ENCODE results near the gene YAP1.

Gene YAP1

DNA sequence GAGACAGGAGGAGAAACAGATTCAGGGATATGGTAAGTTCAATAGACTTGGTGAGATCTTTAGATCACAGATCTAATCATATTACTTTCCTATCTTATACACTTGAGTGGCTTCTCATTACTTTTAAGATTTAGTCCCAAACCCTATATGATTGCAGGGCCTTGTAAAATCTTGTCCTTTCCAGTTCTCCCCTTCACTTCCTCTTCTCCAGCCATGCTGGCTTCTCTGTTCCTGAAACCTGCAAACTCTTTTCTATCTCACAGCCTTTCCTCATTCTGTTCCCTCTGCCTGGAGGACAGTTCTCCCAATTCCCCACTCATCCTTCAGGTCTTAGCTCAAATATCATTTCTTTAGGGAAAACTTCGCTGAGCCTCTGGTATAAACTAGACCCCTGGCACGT is 141.2 kb downstream of the YAP1 start:
- H3K4me3 ChIP-seq (ENCODE audit: low read depth, low read length), result no peak overlapping the region
- no peak for DNase-seq (ENCODE audit: low read depth, low spot score)
- CTCF ChIA-PET, result no interaction called here
- TF ChIP-seq, protein P1, sequence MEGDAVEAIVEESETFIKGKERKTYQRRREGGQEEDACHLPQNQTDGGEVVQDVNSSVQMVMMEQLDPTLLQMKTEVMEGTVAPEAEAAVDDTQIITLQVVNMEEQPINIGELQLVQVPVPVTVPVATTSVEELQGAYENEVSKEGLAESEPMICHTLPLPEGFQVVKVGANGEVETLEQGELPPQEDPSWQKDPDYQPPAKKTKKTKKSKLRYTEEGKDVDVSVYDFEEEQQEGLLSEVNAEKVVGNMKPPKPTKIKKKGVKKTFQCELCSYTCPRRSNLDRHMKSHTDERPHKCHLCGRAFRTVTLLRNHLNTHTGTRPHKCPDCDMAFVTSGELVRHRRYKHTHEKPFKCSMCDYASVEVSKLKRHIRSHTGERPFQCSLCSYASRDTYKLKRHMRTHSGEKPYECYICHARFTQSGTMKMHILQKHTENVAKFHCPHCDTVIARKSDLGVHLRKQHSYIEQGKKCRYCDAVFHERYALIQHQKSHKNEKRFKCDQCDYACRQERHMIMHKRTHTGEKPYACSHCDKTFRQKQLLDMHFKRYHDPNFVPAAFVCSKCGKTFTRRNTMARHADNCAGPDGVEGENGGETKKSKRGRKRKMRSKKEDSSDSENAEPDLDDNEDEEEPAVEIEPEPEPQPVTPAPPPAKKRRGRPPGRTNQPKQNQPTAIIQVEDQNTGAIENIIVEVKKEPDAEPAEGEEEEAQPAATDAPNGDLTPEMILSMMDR (IDR thresholded peaks at IDR 0.05; ENCODE audit: insufficient read depth, low read length, missing control alignments), result no peak
- POLR2A ChIA-PET, result no interaction called here

DNA sequence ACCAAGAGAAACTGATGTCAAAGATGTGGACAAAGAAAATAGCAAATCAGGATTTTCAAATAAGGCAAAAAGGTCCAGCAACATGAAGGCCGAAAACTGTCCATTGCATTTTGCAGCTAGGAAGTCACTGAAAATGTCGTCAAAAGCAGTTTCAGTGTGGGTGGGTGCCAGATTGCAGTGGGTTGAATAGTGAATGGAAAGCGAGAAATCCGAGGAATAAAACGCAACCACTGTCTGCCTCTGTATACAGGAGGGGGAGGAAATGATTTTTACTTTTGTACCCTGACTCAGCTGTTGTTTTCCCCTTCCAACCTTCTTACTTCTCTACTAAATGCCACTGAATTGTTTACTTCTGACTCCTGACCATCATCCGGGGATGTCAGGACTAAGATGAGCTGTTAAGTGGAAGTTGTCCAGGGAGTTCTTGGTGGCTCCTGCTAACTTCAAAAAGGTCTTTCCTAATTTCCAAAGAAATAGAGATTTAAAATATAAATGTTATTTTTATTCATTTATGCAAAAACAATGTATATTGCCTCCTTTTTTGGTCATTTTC is 142.2 kb downstream of the YAP1 start:
- POLR2A ChIA-PET, result interaction anchor here (0.6 to 0.7 kb wide), 2 partner anchors 17 to 22 kb away, joined by 3 read pairs; no protein-coding TSS in a partner anchor
- CTCF ChIA-PET, result interaction anchor here (1.1 to 2.2 kb wide), 3 partner anchors 10 to 36 kb away, joined by 3 to 5 read pairs (median 4); no protein-coding TSS in a partner anchor
- no peak overlapping the region for H3K4me3 ChIP-seq (ENCODE audit: low read depth, low read length)
- no peak for DNase-seq (ENCODE audit: low read depth, low spot score)
- TF ChIP-seq, protein P1 (IDR thresholded peaks at IDR 0.05; ENCODE audit: insufficient read depth, low read length, missing control alignments), result no peak

DNA sequence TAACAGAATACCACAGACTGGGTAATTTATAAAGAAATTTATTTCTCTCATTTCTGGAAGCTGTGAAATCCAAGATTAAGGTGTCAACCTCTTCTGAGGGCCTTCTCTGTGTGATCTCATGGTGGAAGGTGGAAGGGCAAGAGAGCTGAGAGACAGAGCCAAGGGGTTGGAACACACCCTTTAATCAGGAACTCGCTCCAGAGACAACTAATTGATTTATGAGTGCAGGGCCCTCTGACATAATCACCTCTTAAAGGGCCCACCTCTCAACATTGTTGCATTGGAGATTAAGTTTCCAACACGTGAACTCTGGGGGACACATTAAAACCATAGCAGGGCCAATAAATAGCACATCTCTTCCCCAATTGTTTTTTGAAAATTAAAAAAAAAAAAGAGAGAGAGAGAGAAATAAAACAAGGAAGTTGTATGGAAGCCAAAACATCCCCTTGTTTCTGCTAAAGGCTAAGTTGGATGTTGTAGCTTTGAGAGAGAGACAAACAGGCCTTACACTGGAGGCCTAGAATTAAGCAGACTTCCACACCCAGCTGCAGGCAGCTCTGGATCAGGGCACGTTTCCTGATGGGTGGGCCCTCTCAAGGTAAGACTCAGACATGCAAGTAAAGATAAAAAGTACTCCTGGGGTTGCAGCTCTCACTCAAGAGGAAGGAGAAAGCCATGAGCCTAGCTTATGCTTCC is 142.9 kb downstream of the YAP1 start:
- TF ChIP-seq, protein P1 (IDR thresholded peaks at IDR 0.05; ENCODE audit: insufficient read depth, low read length, missing control alignments), result no peak
- ChIA-PET CTCF (interaction anchor here (0.7 to 2.2 kb wide), 5 partner anchors 9 to 35 kb away, joined by 3 to 5 read pairs (median 4); no protein-coding TSS in a partner anchor), POLR2A (interaction anchor here (0.6 kb wide), 1 partner anchor 18 kb away, joined by 3 read pairs; no protein-coding TSS in a partner anchor)
- no peak for DNase-seq (ENCODE audit: low read depth, low spot score)
- H3K4me3 ChIP-seq (ENCODE audit: low read depth, low read length), result no peak overlapping the region

DNA sequence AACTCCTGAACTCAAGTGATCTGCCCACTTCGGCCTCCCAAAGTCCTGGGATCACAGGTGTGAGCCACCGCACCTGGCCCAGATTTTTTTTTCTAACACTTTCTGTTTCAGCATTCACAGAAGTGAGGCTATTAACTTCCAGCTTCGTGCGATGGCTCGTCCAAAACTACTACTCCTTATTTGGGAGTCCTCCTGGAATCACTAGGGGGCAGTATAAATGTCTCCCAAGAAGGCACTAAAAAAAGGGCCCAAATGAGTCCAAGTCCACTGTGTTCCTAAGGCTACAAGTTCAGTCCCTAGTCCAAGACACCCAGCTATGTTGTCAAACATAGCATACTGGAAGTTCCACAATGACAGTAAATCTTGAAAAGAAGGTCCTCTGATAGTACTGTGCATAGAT is 143.8 kb downstream of the YAP1 start:
- no peak overlapping the region for H3K4me3 ChIP-seq (ENCODE audit: low read depth, low read length)
- ChIA-PET POLR2A (no interaction called here), CTCF (interaction anchor here (1.3 to 2.2 kb wide), 4 partner anchors 9 to 34 kb away, joined by 3 to 5 read pairs (median 4); no protein-coding TSS in a partner anchor)
- no peak for DNase-seq (ENCODE audit: low read depth, low spot score)
- TF ChIP-seq, protein P1 (IDR thresholded peaks at IDR 0.05; ENCODE audit: insufficient read depth, low read length, missing control alignments), result no peak

DNA sequence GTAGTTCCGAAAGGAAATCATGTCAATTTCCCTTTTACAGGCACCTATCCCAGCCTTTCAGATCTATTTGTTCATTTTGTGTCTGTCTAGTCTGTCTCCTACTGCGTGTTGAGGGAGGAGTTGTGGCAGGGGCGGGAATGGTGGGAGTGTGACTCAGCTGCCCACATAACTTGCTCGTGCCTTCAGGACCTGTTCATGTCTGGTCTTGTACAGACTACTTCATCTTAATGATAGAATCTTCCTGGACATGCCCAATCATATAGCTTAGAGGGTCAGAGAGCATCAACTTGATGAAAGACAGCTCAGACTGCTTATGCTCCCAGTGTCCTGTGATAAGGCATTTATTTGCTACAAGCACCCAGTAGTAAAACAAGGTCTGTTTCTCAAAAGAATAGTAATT is 146.0 kb downstream of the YAP1 start:
- ChIA-PET CTCF (no interaction called here), POLR2A (no interaction called here)
- no peak overlapping the region for H3K4me3 ChIP-seq (ENCODE audit: low read depth, low read length)
- TF ChIP-seq, protein P1 (IDR thresholded peaks at IDR 0.05; ENCODE audit: insufficient read depth, low read length, missing control alignments), result no peak
- DNase-seq (ENCODE audit: low read depth, low spot score), result no peak

DNA sequence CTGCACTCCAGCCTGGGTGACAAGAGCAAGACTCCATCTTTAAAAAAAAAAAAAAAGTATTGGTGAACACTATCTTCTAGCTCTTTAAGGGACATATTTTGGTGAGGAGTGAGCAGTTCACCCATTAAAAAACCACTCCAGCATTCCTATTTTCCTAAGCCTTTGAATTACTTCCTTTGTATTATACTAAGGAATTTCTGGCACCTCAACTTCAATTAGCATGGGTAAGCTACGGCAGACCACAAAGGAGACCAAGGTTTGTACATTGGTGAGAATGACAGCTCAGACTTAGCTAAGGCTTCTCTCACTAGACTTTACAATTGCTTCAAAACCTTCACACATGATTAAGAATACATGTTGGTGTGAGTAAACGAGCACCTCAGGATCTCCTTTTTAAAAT is 150.0 kb downstream of the YAP1 start:
- TF ChIP-seq, protein P1 (IDR thresholded peaks at IDR 0.05; ENCODE audit: insufficient read depth, low read length, missing control alignments), result no peak
- no peak for DNase-seq (ENCODE audit: low read depth, low spot score)
- ChIA-PET CTCF (interaction anchor here (0.6 to 1.3 kb wide), 4 partner anchors 9 to 399 kb away, joined by 3 to 4 read pairs (median 4); no protein-coding TSS in a partner anchor), POLR2A (interaction anchor here (0.6 kb wide), 1 partner anchor 15 kb away, joined by 3 read pairs; no protein-coding TSS in a partner anchor)
- H3K4me3 ChIP-seq (ENCODE audit: low read depth, low read length), result no peak overlapping the region
